Measurements from ENCODE around the gene PDE5A.
"Not testable (repeated sequence)": the region's sequence is repeated elsewhere in the genome, so short reads cannot be mapped to it uniquely, and the experiment has no call there.

Gene PDE5A

GRCh38 chr4:119646347-119647071 lies 17.9 kb upstream of the PDE5A start:
- DNase-seq (ENCODE audit: low read depth in 2 of 3, low spot score in 2 of 3): no peak

GRCh38 chr4:119643306-119644042 lies 14.9 kb upstream of the PDE5A start:
- DNase-seq (ENCODE audit: low read depth in 2 of 3, low spot score in 2 of 3): no peak

GRCh38 chr4:119641765-119642164 lies 13.2 kb upstream of the PDE5A start:
- DNase-seq (ENCODE audit: low read depth in 2 of 3, low spot score in 2 of 3): no peak

- DNase-seq (ENCODE audit: low read depth in 2 of 3, low spot score in 2 of 3): no peak
Observed at GRCh38 chr4:119638359-119638758, 9.8 kb upstream of the PDE5A start.

- not testable (repeated sequence) for DNase-seq (ENCODE audit: low read depth in 2 of 3, low spot score in 2 of 3)
Observed at GRCh38 chr4:119636851-119637250, 8.2 kb upstream of the PDE5A start.

- DNase-seq (ENCODE audit: low read depth in 2 of 3, low spot score in 2 of 3): no peak
Observed at GRCh38 chr4:119632216-119632615, 3.6 kb upstream of the PDE5A start.

GRCh38 chr4:119629142-119629471 lies 503 bp upstream of the PDE5A start:
- no peak for DNase-seq (ENCODE audit: low read depth in 2 of 3, low spot score in 2 of 3)

GRCh38 chr4:119627267-119628255 lies 1.0 kb downstream of the PDE5A start:
- peak; percentile 13 to 26 (median 17) for DNase-seq (ENCODE audit: low read depth in 2 of 3, low spot score in 2 of 3)

- DNase-seq (ENCODE audit: low read depth in 2 of 3, low spot score in 2 of 3): no peak
Observed at GRCh38 chr4:119626943-119627266, 1.7 kb downstream of the PDE5A start.

- DNase-seq (ENCODE audit: low read depth in 2 of 3, low spot score in 2 of 3): no peak
Observed at GRCh38 chr4:119626420-119626819, 2.2 kb downstream of the PDE5A start.

- no peak for DNase-seq (ENCODE audit: low read depth in 2 of 3, low spot score in 2 of 3)
Observed at GRCh38 chr4:119625761-119626160, 2.8 kb downstream of the PDE5A start.

- no peak for DNase-seq (ENCODE audit: low read depth in 2 of 3, low spot score in 2 of 3)
Observed at GRCh38 chr4:119624356-119624755, 4.2 kb downstream of the PDE5A start.

GRCh38 chr4:119623025-119623424 lies 5.6 kb downstream of the PDE5A start:
- no peak for DNase-seq (ENCODE audit: low read depth in 2 of 3, low spot score in 2 of 3)

GRCh38 chr4:119615068-119615719 lies 13.4 kb downstream of the PDE5A start:
- no peak for DNase-seq (ENCODE audit: low read depth in 2 of 3, low spot score in 2 of 3)

- DNase-seq (ENCODE audit: low read depth in 2 of 3, low spot score in 2 of 3): no peak
Observed at GRCh38 chr4:119604266-119604665, 24.3 kb downstream of the PDE5A start.

GRCh38 chr4:119602366-119602765 lies 26.2 kb downstream of the PDE5A start:
- no peak for DNase-seq (ENCODE audit: low read depth in 2 of 3, low spot score in 2 of 3)

GRCh38 chr4:119598521-119598920 lies 30.1 kb downstream of the PDE5A start:
- no peak for DNase-seq (ENCODE audit: low read depth in 2 of 3, low spot score in 2 of 3)

- no peak for DNase-seq (ENCODE audit: low read depth in 2 of 3, low spot score in 2 of 3)
Observed at GRCh38 chr4:119597377-119597776, 31.2 kb downstream of the PDE5A start.

GRCh38 chr4:119593698-119594097 lies 34.9 kb downstream of the PDE5A start:
- DNase-seq (ENCODE audit: low read depth in 2 of 3, low spot score in 2 of 3): no peak

GRCh38 chr4:119592830-119593229 lies 35.8 kb downstream of the PDE5A start:
- DNase-seq (ENCODE audit: low read depth in 2 of 3, low spot score in 2 of 3): no peak

GRCh38 chr4:119589165-119589564 lies 39.4 kb downstream of the PDE5A start:
- DNase-seq (ENCODE audit: low read depth in 2 of 3, low spot score in 2 of 3): no peak

Measured in activated CD8-positive, alpha-beta memory T cell treated with anti-CD3 and anti-CD28 coated beads for 48 hours (primary cell).